Caco-2 (cell line): ENCODE results near the gene RIMKLB. TPM values are rescaled to one million over a fixed set of nuclear protein-coding genes. Genes with fewer than 3 reads are reported as not detected.
"Not testable (repeated sequence)": the region's sequence is repeated elsewhere in the genome, so short reads cannot be mapped to it uniquely, and the experiment has no call there.

Source experiments
- BruUV-seq: library from RNA; stranded (reverse); fragments of 400-500 nt; replicated peaks from 2 replicates; lab custom pipeline; 2021; lab: Mats Ljungman, UMichigan
- CTCF ChIA-PET: fragments of 300-600 bp; sonication (Branson Sonifier 250); formaldehyde crosslinking; loops from one replicate; lab custom pipeline; 2022; ENCODE audit warnings: antibody characterized with exemption; lab: Charles Lee
- POLR2A ChIA-PET: fragments of 300-600 bp; sonication (Branson Sonifier 250); formaldehyde crosslinking; loops from one replicate; lab custom pipeline; 2022; ENCODE audit warnings: antibody characterized with exemption; lab: Charles Lee
- DNase-seq, 2 experiments: peaks; one replicate each; pipeline versions ENCODE4 v3.0.0 to v3.0.0-alpha.2; 2020 to 2022
- H3K27me3 ChIP-seq: replicated peaks from 2 replicates; pipeline ENCODE4 v1.6.0; 2011; ENCODE audit warnings: low read length; ENCODE audit not compliant: control insufficient read depth, insufficient read depth
- H3K36me3 ChIP-seq: 2 replicates; pipeline ENCODE4 v1.5.1; 2011; ENCODE audit warnings: low read length; ENCODE audit not compliant: control insufficient read depth, insufficient read depth
- H3K4me1 ChIP-seq: fragments of 250-450 bp; sonication (Bioruptor Pico); 2 replicates; pipeline ENCODE4 v1.5.1; 2020; ENCODE audit warnings: mild to moderate bottlenecking
- H3K4me3 ChIP-seq: 2 replicates; pipeline ENCODE4 v1.5.1; 2011; ENCODE audit warnings: low read depth, mild to moderate bottlenecking, control low read depth, low read length
- H3K9me3 ChIP-seq: fragments of 250-450 bp; sonication (Bioruptor Pico); 2 replicates; pipeline ENCODE4 v1.5.1; 2020; ENCODE audit warnings: mild to moderate bottlenecking, moderate library complexity
- H3K27ac Mint-ChIP-seq: one replicate; pipeline ENCODE4 v1.8.0; 2022; ENCODE audit warnings: mixed read lengths; ENCODE audit not compliant: unreplicated experiment
- H3K27me3 Mint-ChIP-seq: one replicate; pipeline ENCODE4 v1.8.0; 2022; ENCODE audit warnings: mixed read lengths; ENCODE audit not compliant: insufficient read depth, unreplicated experiment
- H3K36me3 Mint-ChIP-seq: one replicate; pipeline ENCODE4 v1.8.0; 2022; ENCODE audit warnings: mild to moderate bottlenecking, mixed read lengths; ENCODE audit not compliant: insufficient read depth, unreplicated experiment
- H3K4me1 Mint-ChIP-seq: one replicate; pipeline ENCODE4 v1.8.0; 2022; ENCODE audit warnings: low read depth, mixed read lengths; ENCODE audit not compliant: unreplicated experiment
- H3K4me3 Mint-ChIP-seq: one replicate; pipeline ENCODE4 v1.8.0; 2022; ENCODE audit warnings: mild to moderate bottlenecking, moderate library complexity, mixed read lengths; ENCODE audit not compliant: unreplicated experiment
- H3K9me3 Mint-ChIP-seq: one replicate; pipeline ENCODE4 v1.8.0; 2022; ENCODE audit warnings: mixed read lengths; ENCODE audit not compliant: unreplicated experiment
- intact Hi-C: fragments of 100-400 bp; cut with micrococcal nuclease; formaldehyde crosslinking; loops from one replicate; pipeline ENCODE4 v1.10.0; 2022; ENCODE audit not compliant: unreplicated experiment
- total RNA-seq: library from RNA; stranded (reverse); gene quantifications from 2 replicates; pipeline ENCODE4 v1.2.3, GENCODE V29; 2022
- TF ChIP-seq, protein P1 (sequence below), 2 experiments: fragments of 200-600 bp in 1 of 2; IDR thresholded peaks; 1 replicate in 1 of 2; 2 replicates in 1 of 2; pipeline versions ENCODE4 v1.5.1 to v1.8.0; 2011 to 2022; ENCODE audit warnings: antibody characterized with exemption in 1 of 2, control low read depth in 1 of 2, inconsistent platforms in 1 of 2, low read depth in 1 of 2, low read length in 1 of 2, mild to moderate bottlenecking in 1 of 2, moderate library complexity in 1 of 2; ENCODE audit not compliant: insufficient read depth in 1 of 2, severe bottlenecking in 1 of 2, unreplicated experiment in 1 of 2

RIMKLB gene
- total RNA-seq, 1 experiment from 2014 or later = 3.3 TPM

DNA sequence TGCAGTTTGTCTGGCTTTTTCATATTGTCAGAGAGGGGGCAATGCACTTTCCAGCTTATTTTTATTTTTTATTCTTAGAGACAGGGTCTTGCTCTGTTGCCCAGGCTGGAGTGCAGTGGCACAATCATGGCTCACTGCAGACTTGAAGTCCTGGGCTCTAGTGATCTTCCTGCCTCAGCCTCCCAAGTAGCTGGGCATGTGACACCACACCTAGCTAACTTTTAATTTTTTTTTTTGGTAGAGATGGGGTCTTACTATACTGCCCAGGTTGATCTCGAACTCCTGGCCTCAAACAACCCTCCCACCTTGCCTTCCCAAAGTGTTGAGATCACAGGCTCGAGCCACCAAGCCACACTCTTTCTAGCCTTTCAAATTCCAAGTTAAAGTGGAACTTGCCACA is 120.7 kb downstream of the RIMKLB start:
- no peaks in the 10 kb centered on the region for H3K27me3 ChIP-seq
- H3K9me3 Mint-ChIP-seq = no peaks in the 10 kb centered on the region
- H3K9me3 ChIP-seq = no peaks in the 10 kb centered on the region
- H3K36me3 ChIP-seq = no peaks in the 10 kb centered on the region
- intact Hi-C loops = no loop called here
- no peak overlapping the region for H3K27ac Mint-ChIP-seq
- ChIA-PET POLR2A (no interaction called here), CTCF (no interaction called here)
- no TSS peak for BruUV-seq
- no peaks in the 10 kb centered on the region for H3K36me3 Mint-ChIP-seq
- H3K4me3 Mint-ChIP-seq = no peak overlapping the region
- H3K27me3 Mint-ChIP-seq = peaks cover 3% of the 10 kb centered on the region
- H3K4me1 ChIP-seq = no peaks in the 10 kb centered on the region
- TF ChIP-seq, protein P1, sequence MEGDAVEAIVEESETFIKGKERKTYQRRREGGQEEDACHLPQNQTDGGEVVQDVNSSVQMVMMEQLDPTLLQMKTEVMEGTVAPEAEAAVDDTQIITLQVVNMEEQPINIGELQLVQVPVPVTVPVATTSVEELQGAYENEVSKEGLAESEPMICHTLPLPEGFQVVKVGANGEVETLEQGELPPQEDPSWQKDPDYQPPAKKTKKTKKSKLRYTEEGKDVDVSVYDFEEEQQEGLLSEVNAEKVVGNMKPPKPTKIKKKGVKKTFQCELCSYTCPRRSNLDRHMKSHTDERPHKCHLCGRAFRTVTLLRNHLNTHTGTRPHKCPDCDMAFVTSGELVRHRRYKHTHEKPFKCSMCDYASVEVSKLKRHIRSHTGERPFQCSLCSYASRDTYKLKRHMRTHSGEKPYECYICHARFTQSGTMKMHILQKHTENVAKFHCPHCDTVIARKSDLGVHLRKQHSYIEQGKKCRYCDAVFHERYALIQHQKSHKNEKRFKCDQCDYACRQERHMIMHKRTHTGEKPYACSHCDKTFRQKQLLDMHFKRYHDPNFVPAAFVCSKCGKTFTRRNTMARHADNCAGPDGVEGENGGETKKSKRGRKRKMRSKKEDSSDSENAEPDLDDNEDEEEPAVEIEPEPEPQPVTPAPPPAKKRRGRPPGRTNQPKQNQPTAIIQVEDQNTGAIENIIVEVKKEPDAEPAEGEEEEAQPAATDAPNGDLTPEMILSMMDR (IDR thresholded peaks at IDR 0.05; ENCODE audit: insufficient read depth in 1 of 2, low read depth in 1 of 2, low read length in 1 of 2, severe bottlenecking in 1 of 2, unreplicated experiment in 1 of 2) = no peak
- H3K4me3 ChIP-seq = no peak overlapping the region
- H3K4me1 Mint-ChIP-seq = no peaks in the 10 kb centered on the region
- no peak for DNase-seq

DNA sequence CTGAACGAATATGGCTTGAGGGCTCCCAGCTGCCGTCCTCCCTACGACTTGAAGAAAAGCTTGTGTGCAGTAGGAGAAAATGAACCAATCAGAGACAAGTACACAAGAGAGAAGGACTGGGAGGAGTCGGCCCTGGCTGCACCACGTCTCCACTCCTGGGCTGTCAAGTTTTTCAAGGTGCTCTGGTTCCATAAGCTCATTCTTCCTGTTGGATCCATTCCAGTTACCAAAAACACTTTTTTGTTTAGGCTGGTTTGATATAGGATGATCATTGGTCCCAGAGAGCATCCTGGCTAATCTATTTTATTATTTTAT is 121.8 kb downstream of the RIMKLB start:
- no TSS peak for BruUV-seq
- ChIA-PET POLR2A (no interaction called here), CTCF (no interaction called here)
- intact Hi-C loops = no loop called here
- H3K9me3 Mint-ChIP-seq = no peaks in the 10 kb centered on the region
- H3K27me3 Mint-ChIP-seq = peaks cover 6% of the 10 kb centered on the region
- Histone ChIP-seq H3K9me3 (no peaks in the 10 kb centered on the region), H3K4me3 (no peak overlapping the region), H3K36me3 (no peaks in the 10 kb centered on the region), H3K4me1 (no peaks in the 10 kb centered on the region), H3K27me3 (no peaks in the 10 kb centered on the region)
- no peaks in the 10 kb centered on the region for H3K4me1 Mint-ChIP-seq
- DNase-seq = no peak
- H3K36me3 Mint-ChIP-seq = no peaks in the 10 kb centered on the region
- H3K27ac Mint-ChIP-seq = no peak overlapping the region
- TF ChIP-seq, protein P1 (IDR thresholded peaks at IDR 0.05; ENCODE audit: insufficient read depth in 1 of 2, low read depth in 1 of 2, low read length in 1 of 2, severe bottlenecking in 1 of 2, unreplicated experiment in 1 of 2) = no peak
- H3K4me3 Mint-ChIP-seq = no peak overlapping the region

DNA sequence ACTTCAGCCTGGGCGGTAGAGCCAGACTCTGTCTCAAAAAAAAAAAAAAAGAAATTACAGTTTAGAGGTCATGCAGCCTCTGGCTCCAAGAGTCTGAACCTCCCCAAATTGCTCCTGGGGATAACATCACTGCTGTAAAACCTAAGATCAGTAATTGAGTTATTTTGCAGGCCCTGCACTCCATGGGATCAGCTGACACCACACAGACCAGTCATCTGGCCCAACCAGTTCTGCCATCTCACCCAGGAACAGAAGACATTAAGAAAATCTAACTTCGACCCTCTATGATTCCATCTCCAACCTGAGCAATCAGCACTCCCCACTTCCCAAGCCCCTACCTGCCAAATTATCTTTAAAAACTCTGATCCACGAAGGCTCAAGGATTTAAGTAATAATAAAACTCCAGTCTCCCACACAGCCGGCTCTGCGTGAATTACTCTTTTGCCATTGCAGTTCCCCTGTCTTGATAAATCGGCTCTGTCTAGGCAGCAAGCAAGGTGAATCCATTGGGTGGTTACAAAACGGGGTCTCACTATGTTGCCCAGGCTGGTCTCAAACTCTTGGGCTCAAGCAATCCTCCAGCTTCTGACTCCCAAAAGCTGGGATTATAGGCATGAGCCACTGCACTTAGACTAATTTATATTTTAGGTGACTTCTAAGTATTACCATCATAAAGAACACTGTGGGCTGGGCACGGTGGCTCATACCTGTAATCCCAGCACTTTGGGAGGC is 123.1 kb downstream of the RIMKLB start:
- POLR2A ChIA-PET, H3K36me3 Mint-ChIP-seq, H3K27me3 Mint-ChIP-seq, H3K27ac Mint-ChIP-seq, CTCF ChIA-PET, H3K36me3 ChIP-seq, H3K4me3 Mint-ChIP-seq, intact Hi-C loops, H3K27me3 ChIP-seq, H3K4me3 ChIP-seq, H3K9me3 ChIP-seq, H3K4me1 Mint-ChIP-seq, H3K4me1 ChIP-seq, BruUV-seq, DNase-seq, H3K9me3 Mint-ChIP-seq: not testable (repeated sequence)
